NCI-H524 treated with DMSO at 0.1 percent for 48 hours (cell line): Measurements from ENCODE around the gene APOE.

Source experiments
- DNase-seq: peaks from one replicate; lab custom pipeline; 2025; lab: John Stamatoyannopoulos, UW

APOE gene

DNA sequence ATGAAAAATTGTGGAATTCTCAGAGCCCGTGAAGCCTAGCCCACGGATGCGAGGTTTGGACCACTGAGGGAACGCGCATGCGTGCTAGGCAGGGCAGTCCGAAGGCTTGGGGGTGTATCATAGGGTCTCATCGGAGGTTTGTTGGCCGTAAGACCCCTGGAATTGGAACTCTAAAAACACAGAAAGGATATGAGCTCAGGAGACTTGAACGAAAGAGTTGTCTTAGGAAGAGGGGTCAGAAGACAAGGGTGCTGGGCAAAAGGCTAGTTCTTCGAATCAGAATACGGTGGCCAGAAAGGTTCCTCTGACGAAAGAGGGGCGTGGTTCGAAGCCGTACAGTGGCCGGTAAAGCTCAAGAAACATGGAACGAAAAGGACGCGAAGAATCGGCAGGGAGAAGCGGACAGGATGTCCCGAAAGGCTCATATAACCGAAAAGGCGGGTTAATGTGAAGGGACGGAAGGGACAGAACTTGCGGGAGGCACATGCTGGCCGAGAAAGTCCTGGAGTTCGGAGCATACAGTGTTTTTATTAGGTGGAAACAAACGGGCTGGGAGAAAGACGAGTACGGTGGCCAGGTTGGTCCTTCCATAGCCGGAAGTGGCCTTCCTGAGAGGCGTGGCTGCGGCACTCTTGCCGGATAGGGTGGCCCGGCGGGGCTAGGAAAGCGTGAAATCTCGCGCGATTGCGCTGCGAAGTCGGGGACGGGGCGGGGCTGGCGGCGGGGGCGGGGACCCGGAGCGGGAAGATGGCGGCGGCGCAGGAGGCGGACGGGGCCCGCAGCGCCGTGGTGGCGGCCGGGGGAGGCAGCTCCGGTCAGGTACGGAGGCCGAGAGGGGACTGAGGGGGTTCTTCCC lies 49.3 kb downstream of the APOE start, which contains the start of gene CLPTM1:
Gene CLPTM1, plus strand, starts transcription at position 732 of the 856 bp plus-strand sequence. Its CDS starts 16 bp downstream, at position 748.
- DNase-seq, result peak; percentile 79

DNA sequence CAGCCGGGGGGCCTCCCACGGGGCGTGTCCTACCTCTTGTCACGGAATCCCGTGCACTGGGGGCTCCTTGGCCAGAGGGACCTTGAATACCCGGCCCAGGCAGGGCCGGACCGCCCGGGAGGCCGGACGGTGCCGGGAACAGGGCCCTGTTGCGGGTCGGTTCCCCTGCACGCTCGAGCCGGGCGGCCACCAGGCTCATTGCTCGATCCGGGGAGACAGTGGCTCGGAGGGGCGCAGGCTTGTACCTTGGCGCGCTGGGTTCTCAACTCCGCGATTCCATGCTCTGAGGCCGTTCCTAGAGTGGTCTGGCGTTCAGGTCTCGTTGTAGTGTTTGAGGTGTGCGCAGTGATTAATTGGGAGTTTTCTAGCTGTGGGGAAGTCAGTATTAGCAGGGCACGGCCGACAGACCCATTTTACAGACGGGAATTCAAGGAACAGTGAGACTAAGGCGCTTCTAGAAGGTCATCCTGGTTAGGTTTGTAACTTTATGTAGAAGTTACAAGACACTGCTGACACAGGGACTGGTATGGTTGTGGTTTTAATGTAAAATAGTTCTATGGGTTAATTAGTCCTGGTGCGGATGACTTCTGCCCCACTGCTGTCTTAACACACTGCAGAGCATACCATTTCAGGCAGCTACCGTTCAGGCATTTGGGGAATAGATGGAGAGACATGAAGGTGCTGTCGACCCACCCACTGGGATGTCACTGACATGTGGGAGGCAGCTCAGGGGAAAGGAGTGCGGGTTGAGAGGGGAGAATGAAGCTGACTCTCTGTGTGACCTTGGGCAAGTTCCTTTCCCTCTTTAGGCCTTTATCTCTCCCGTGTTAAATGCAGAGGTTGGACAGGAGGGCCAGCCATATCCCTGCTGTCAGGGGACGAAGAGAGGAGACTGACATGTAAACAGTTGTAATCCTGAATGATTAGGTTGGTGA lies 50.2 kb downstream of the APOE start:
- no peak for DNase-seq

GRCh38 chr19:44957526-44957925 lies 51.9 kb downstream of the APOE start:
- no peak for DNase-seq

DNA sequence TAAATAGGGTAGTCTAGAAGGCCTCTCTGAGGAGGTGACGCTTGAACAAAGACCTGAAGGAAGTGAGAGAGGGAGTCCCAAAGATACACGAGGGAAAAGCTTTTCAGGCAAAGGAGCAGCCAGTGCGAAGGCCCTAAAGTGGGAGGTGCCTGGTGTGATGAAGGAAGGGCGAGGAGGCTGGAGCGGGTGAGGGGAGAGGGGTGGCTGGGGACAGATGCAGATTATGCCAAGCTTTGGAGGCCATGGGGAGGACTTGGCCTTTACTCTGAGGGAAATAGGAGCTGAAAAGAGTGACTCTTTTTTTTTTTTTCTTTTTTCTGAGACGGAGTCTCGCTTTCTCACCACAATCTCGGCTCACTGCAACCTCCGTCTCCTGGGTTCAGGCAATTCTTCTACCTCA lies 52.5 kb downstream of the APOE start:
- DNase-seq, result no peak
